C4-2B (cell line): ENCODE measurements around the gene IVL.

ENCODE experiments used
- ZFX ChIP-seq: fragments of 450-650 bp; IDR thresholded peaks from 2 replicates; pipeline ENCODE4 v1.6.1; 2017
- TF ChIP-seq, protein P1 (sequence below): fragments of 450-650 bp; conservative IDR thresholded peaks from 2 replicates; pipeline ENCODE4 v1.5.1; 2017; ENCODE audit warnings: mild to moderate bottlenecking

DNA sequence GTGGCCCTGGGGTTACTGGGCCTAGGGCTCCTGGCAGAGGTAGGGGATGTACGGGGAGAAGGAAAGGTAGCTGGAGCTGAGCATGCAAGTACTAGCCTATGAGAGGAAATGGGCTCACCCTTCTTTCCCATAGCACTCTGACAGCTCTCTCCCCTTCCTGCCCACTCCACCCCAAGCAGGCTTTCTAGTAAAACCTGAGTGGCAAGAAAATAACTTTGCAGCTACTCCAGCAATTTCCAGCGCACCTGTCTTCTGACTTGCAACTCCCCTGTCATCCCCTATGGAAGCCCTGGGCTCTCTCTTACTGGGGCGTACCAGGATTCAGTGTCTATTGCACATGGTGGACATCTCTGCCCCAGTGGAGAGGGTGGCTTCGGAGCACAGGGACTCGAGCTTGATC lies 6.7 kb upstream of the IVL start:
- TF ChIP-seq, protein P1, sequence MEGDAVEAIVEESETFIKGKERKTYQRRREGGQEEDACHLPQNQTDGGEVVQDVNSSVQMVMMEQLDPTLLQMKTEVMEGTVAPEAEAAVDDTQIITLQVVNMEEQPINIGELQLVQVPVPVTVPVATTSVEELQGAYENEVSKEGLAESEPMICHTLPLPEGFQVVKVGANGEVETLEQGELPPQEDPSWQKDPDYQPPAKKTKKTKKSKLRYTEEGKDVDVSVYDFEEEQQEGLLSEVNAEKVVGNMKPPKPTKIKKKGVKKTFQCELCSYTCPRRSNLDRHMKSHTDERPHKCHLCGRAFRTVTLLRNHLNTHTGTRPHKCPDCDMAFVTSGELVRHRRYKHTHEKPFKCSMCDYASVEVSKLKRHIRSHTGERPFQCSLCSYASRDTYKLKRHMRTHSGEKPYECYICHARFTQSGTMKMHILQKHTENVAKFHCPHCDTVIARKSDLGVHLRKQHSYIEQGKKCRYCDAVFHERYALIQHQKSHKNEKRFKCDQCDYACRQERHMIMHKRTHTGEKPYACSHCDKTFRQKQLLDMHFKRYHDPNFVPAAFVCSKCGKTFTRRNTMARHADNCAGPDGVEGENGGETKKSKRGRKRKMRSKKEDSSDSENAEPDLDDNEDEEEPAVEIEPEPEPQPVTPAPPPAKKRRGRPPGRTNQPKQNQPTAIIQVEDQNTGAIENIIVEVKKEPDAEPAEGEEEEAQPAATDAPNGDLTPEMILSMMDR: no peak
- no peak for TF ChIP-seq ZFX
